Liver (tissue), 3 donors: Measurements from ENCODE around the gene ABCA4.

Source experiments
- ATF3 ChIP-seq: IDR thresholded peaks from 2 replicates; pipeline ENCODE4 v1.6.1; 2016; ENCODE audit warnings: antibody characterized with exemption
- CTCF ChIP-seq: fragments of 150-350 bp; IDR thresholded peaks from 2 replicates; pipeline ENCODE4 v1.5.1; 2017; ENCODE audit warnings: improper control_type of control experiment, low read depth, low read length; ENCODE audit not compliant: missing input control
- EGR1 ChIP-seq, 2 donors: IDR thresholded peaks; 2 replicates each; pipeline ENCODE4 v1.6.1; 2016 to 2018; ENCODE audit warnings: antibody characterized with exemption in 2 of 2, low read depth in 2 of 2
- GABPA ChIP-seq, 2 donors: IDR thresholded peaks in 1 of 2; conservative IDR thresholded peaks in 1 of 2; 2 replicates each; pipeline ENCODE4 v1.6.1; 2016; ENCODE audit warnings: antibody characterized with exemption in 2 of 2, mild to moderate bottlenecking in 1 of 2, moderate library complexity in 1 of 2
- JUND ChIP-seq, 2 donors: IDR thresholded peaks; 2 replicates each; pipeline ENCODE4 v1.6.1; 2016; ENCODE audit warnings: antibody characterized with exemption in 2 of 2
- MAX ChIP-seq: IDR thresholded peaks from 2 replicates; pipeline ENCODE4 v1.6.1; 2016; ENCODE audit warnings: antibody characterized with exemption
- RAD21 ChIP-seq, 2 donors: IDR thresholded peaks; 2 replicates each; pipeline ENCODE4 v1.6.1; 2016; ENCODE audit warnings: antibody characterized with exemption in 2 of 2, mild to moderate bottlenecking in 2 of 2
- REST ChIP-seq: IDR thresholded peaks from 2 replicates; pipeline ENCODE4 v1.6.1; 2016; ENCODE audit warnings: antibody characterized with exemption, mild to moderate bottlenecking
- SP1 ChIP-seq: IDR thresholded peaks from 2 replicates; pipeline ENCODE4 v1.6.1; 2018; ENCODE audit warnings: antibody characterized with exemption, mild to moderate bottlenecking
- YY1 ChIP-seq: IDR thresholded peaks from 2 replicates; pipeline ENCODE4 v1.6.1; 2016; ENCODE audit warnings: antibody characterized with exemption, mild to moderate bottlenecking
- donor health status: healthy.
- donor health status: healthy.

- TF ChIP-seq YY1 (no peak), CTCF (no peak), RAD21 (IDR thresholded peaks at IDR 0.05) (no peak), ATF3 (no peak), EGR1 (IDR thresholded peaks at IDR 0.05; ENCODE audit: low read depth in 2 of 2) (no peak), SP1 (no peak), JUND (IDR thresholded peaks at IDR 0.05) (no peak), GABPA (IDR thresholded peaks at IDR 0.05 in 1 of 2, conservative IDR thresholded peaks at IDR 0.05 in 1 of 2) (no peak), MAX (no peak), REST (no peak)
Measured at GRCh38 chr1:94083681-94084080, 37.3 kb downstream of the ABCA4 start.
